Panc1 (cell line): ENCODE results near the gene ATP4A. TPM values are rescaled to one million over a fixed set of nuclear protein-coding genes. Genes with fewer than 3 reads are reported as not detected.

Experiments used
- ATAC-seq: fragments of 200-7000 bp; cut with Tn5 transposase; 2 replicates; pipeline ENCODE4 v1.9.1; 2020; ENCODE audit warnings: mild to moderate bottlenecking, moderate library complexity
- BruUV-seq: library from RNA; stranded (reverse); fragments of 400-500 nt; replicated peaks from 2 replicates; lab custom pipeline; 2021; lab: Mats Ljungman, UMichigan
- CTCF ChIA-PET: fragments of 300-600 bp; sonication (Branson Sonifier 250); formaldehyde crosslinking; loops from one replicate; lab custom pipeline; 2022; ENCODE audit warnings: antibody characterized with exemption; lab: Charles Lee
- POLR2A ChIA-PET: fragments of 300-600 bp; sonication (Branson Sonifier 250); formaldehyde crosslinking; loops from one replicate; lab custom pipeline; 2022; ENCODE audit warnings: antibody characterized with exemption; lab: Charles Lee
- DNase-seq: peaks from one replicate; pipeline ENCODE4 v3.0.0-alpha.2; 2010; ENCODE audit warnings: low read depth, low spot score
- H3K27ac ChIP-seq: 2 replicates; pipeline ENCODE4 v1.5.1; 2011; ENCODE audit warnings: mild to moderate bottlenecking, low read length, inconsistent platforms
- H3K27me3 ChIP-seq: fragments of 200-500 bp; sonication (Bioruptor generic); 2 replicates; pipeline ENCODE4 v1.6.0; 2014; ENCODE audit warnings: low read length, inconsistent platforms; ENCODE audit not compliant: control insufficient read depth, insufficient read depth
- H3K36me3 ChIP-seq: fragments of 200-500 bp; sonication (Bioruptor generic); 2 replicates; pipeline ENCODE4 v1.5.1; 2014; ENCODE audit warnings: inconsistent platforms, mild to moderate bottlenecking, low read length, moderate library complexity; ENCODE audit not compliant: control insufficient read depth, insufficient read depth
- H3K4me1 ChIP-seq: 2 replicates; pipeline ENCODE4 v1.5.1; 2011; ENCODE audit warnings: inconsistent platforms, mild to moderate bottlenecking, low read length, moderate library complexity; ENCODE audit not compliant: control insufficient read depth, insufficient read depth
- H3K4me3 ChIP-seq, 2 experiments: 2 replicates each; pipeline ENCODE4 v1.5.1; 2011 to 2012; ENCODE audit warnings: low read depth in 2 of 2, low read length in 2 of 2, mild to moderate bottlenecking in 2 of 2, inconsistent platforms in 1 of 2, moderate library complexity in 1 of 2
- H3K9me3 ChIP-seq: fragments of 200-500 bp; sonication (Bioruptor generic); 2 replicates; pipeline ENCODE4 v1.5.1; 2014; ENCODE audit warnings: low read depth, mild to moderate bottlenecking, inconsistent platforms, low read length, moderate library complexity; ENCODE audit not compliant: control insufficient read depth, insufficient read depth
- CTCF ChIP-seq: fragments of 450-650 bp; IDR thresholded peaks from 2 replicates; pipeline ENCODE4 v1.5.1; 2017; ENCODE audit warnings: mild to moderate bottlenecking
- POLR2AphosphoS5 ChIP-seq: IDR thresholded peaks from 2 replicates; pipeline ENCODE4 v1.6.1; 2012; ENCODE audit warnings: mild to moderate bottlenecking, low read depth, low read length, moderate library complexity
- REST ChIP-seq, 2 experiments: IDR thresholded peaks; 2 replicates each; pipeline ENCODE4 v1.6.1; 2011 to 2012; ENCODE audit warnings: low read depth in 2 of 2, control low read depth in 1 of 2, low read length in 1 of 2, mild to moderate bottlenecking in 1 of 2, moderate library complexity in 1 of 2; ENCODE audit not compliant: insufficient read depth in 1 of 2
- SIN3A ChIP-seq: IDR thresholded peaks from 2 replicates; pipeline ENCODE4 v1.6.1; 2012; ENCODE audit warnings: low read depth, mild to moderate bottlenecking, low read length, moderate library complexity, borderline replicate concordance; ENCODE audit not compliant: insufficient read depth
- TCF7L2 ChIP-seq: IDR thresholded peaks from 2 replicates; pipeline ENCODE4 v1.6.1; 2011; ENCODE audit warnings: mild to moderate bottlenecking, low read depth, low read length, inconsistent platforms
- in situ Hi-C: cut with HindIII; loops from 2 replicates; pipeline ENCODE4 v1.10.0; 2016; ENCODE audit warnings: low sequenced_read_pairs, low pct_unique_long_range_greater_than_20kb
- intact Hi-C: fragments of 100-400 bp; cut with micrococcal nuclease; formaldehyde crosslinking; loops from one replicate; pipeline ENCODE4 v1.10.0; 2022; ENCODE audit not compliant: unreplicated experiment
- total RNA-seq: library from RNA; stranded (reverse); gene quantifications from one replicate; pipeline ENCODE4 v1.2.1, GENCODE V29; 2021; ENCODE audit not compliant: unreplicated experiment

ATP4A gene
- total RNA-seq, 1 experiment from 2014 or later = not detected

GRCh38 chr19:35540356-35540927 is 23.0 kb downstream of the ATP4A start:
- H3K36me3 ChIP-seq = peaks cover 4% of the 10 kb centered on the region; the same call in 1 of the 2 replicates
- H3K9me3 ChIP-seq = no peaks in the 10 kb centered on the region
- ChIA-PET CTCF (no interaction called here), POLR2A (no interaction called here)
- no peak overlapping the region for H3K27ac ChIP-seq
- H3K4me1 ChIP-seq = peaks cover 6% of the 10 kb centered on the region; the same call in 1 of the 2 replicates
- in situ Hi-C loops (no loop called here), intact Hi-C loops (no loop called here)
- ATAC-seq (no peak), DNase-seq (no peak)
- no TSS peak for BruUV-seq
- no peak overlapping the region for H3K4me3 ChIP-seq
- no peak for TF ChIP-seq REST (IDR thresholded peaks at IDR 0.05; ENCODE audit: insufficient read depth in 1 of 2, low read depth in 2 of 2, low read length in 1 of 2)
- TF ChIP-seq CTCF = no peak
- no peak for TF ChIP-seq SIN3A
- no peak for TF ChIP-seq POLR2AphosphoS5
- TF ChIP-seq TCF7L2 = no peak
- H3K27me3 ChIP-seq = no peaks in the 10 kb centered on the region

GRCh38 chr19:35539850-35540249 is 23.6 kb downstream of the ATP4A start:
- no peak for ATAC-seq
- Histone ChIP-seq H3K27me3 (no peaks in the 10 kb centered on the region), H3K4me3 (no peak overlapping the region), H3K36me3 (peaks cover 4% of the 10 kb centered on the region; the same call in 1 of the 2 replicates), H3K27ac (no peak overlapping the region), H3K4me1 (peaks cover 6% of the 10 kb centered on the region; the same call in 1 of the 2 replicates), H3K9me3 (no peaks in the 10 kb centered on the region)
- no peak for DNase-seq
- intact Hi-C loops (no loop called here), in situ Hi-C loops (no loop called here)
- CTCF ChIA-PET = no interaction called here
- no TSS peak for BruUV-seq
- TF ChIP-seq REST (IDR thresholded peaks at IDR 0.05; ENCODE audit: insufficient read depth in 1 of 2, low read depth in 2 of 2, low read length in 1 of 2) = no peak
- TF ChIP-seq SIN3A = no peak
- TF ChIP-seq CTCF = no peak
- no peak for TF ChIP-seq POLR2AphosphoS5
- TF ChIP-seq TCF7L2 = no peak
- POLR2A ChIA-PET = no interaction called here
